Neutrophil (primary cell): ENCODE data around the gene PANK2.
A peak's percentile ranks its signal among the peaks of the same experiment; 100 is the strongest.
"Not testable (repeated sequence)": the region's sequence is repeated elsewhere in the genome, so short reads cannot be mapped to it uniquely, and the experiment has no call there.

ENCODE experiments used
- H3K27ac ChIP-seq: fragments of 200-600 bp; sonication (generic); 2 replicates; pipeline ENCODE4 v1.5.1; 2016; ENCODE audit warnings: mild to moderate bottlenecking, moderate library complexity
- H3K27me3 ChIP-seq: fragments of 200-600 bp; sonication (generic); 2 replicates; pipeline ENCODE4 v1.6.0; 2016; ENCODE audit warnings: mild to moderate bottlenecking
- H3K36me3 ChIP-seq: fragments of 200-600 bp; sonication (generic); 2 replicates; pipeline ENCODE4 v1.5.1; 2017
- H3K4me1 ChIP-seq, 2 experiments: fragments of 200-600 bp in 1 of 2; sonication (generic) in 1 of 2; 1 replicate in 1 of 2; 2 replicates in 1 of 2; pipeline versions ENCODE4 v1.5.1 to v1.6.1; 2013 to 2016; ENCODE audit warnings: low read depth in 1 of 2, low read length in 1 of 2, mild to moderate bottlenecking in 1 of 2, moderate library complexity in 1 of 2; ENCODE audit not compliant: control insufficient read depth in 1 of 2, insufficient read depth in 1 of 2
- H3K4me3 ChIP-seq, 2 experiments: fragments of 200-600 bp in 1 of 2; sonication (generic) in 1 of 2; 1 replicate in 1 of 2; 2 replicates in 1 of 2; pipeline ENCODE4 v1.5.1; 2013 to 2016; ENCODE audit warnings: low read depth in 1 of 2, low read length in 1 of 2, mild to moderate bottlenecking in 1 of 2, moderate library complexity in 1 of 2
- H3K9me3 ChIP-seq: fragments of 200-600 bp; sonication (generic); 2 replicates; pipeline ENCODE4 v1.5.1; 2016
- CTCF ChIP-seq: fragments of 200-600 bp; sonication (generic); IDR thresholded peaks from 2 replicates; pipeline ENCODE4 v1.5.1; 2016; ENCODE audit warnings: antibody characterized with exemption

The PANK2 gene

GRCh38 chr20:3970016-3970415 is 80.8 kb downstream of the PANK2 start:
- no peak for TF ChIP-seq CTCF
- Histone ChIP-seq H3K36me3 (peaks cover 48% of the 10 kb centered on the region), H3K9me3 (no peaks in the 10 kb centered on the region), H3K4me3 (no peak overlapping the region), H3K27ac (peak overlapping the region; percentile 65), H3K4me1 (peaks cover 12% of the 10 kb centered on the region in 2 experiments), H3K27me3 (no peaks in the 10 kb centered on the region)

- no peaks in the 10 kb centered on the region for H3K9me3 ChIP-seq
- H3K4me1 ChIP-seq, result peaks cover 12 to 16% of the 10 kb centered on the region in 2 experiments
- no peak for TF ChIP-seq CTCF
- no peaks in the 10 kb centered on the region for H3K27me3 ChIP-seq
- peaks cover 47% of the 10 kb centered on the region for H3K36me3 ChIP-seq
- no peak overlapping the region for H3K4me3 ChIP-seq
- peak overlapping the region; percentile 65 for H3K27ac ChIP-seq
Observed at GRCh38 chr20:3971145-3971544, 82.0 kb downstream of the PANK2 start.

GRCh38 chr20:3972161-3972560 is 83.0 kb downstream of the PANK2 start:
- no peaks in the 10 kb centered on the region for H3K27me3 ChIP-seq
- TF ChIP-seq CTCF, result no peak
- peaks cover 43% of the 10 kb centered on the region for H3K36me3 ChIP-seq
- H3K27ac ChIP-seq, result no peak overlapping the region
- H3K4me3 ChIP-seq, result no peak overlapping the region
- H3K4me1 ChIP-seq, result peaks cover 8 to 16% of the 10 kb centered on the region in 2 experiments
- no peaks in the 10 kb centered on the region for H3K9me3 ChIP-seq

GRCh38 chr20:3972631-3973030 is 83.4 kb downstream of the PANK2 start:
- peaks cover 8 to 16% of the 10 kb centered on the region in 2 experiments for H3K4me1 ChIP-seq
- not testable (repeated sequence) for H3K27me3 ChIP-seq, H3K9me3 ChIP-seq, H3K27ac ChIP-seq, H3K4me3 ChIP-seq
- peaks cover 38% of the 10 kb centered on the region for H3K36me3 ChIP-seq

GRCh38 chr20:3973705-3974104 is 84.5 kb downstream of the PANK2 start:
- H3K27me3 ChIP-seq, result no peaks in the 10 kb centered on the region
- no peak for TF ChIP-seq CTCF
- H3K27ac ChIP-seq, result no peak overlapping the region
- H3K9me3 ChIP-seq, result no peaks in the 10 kb centered on the region
- no peak overlapping the region for H3K4me3 ChIP-seq
- H3K4me1 ChIP-seq, result peaks cover 8 to 16% of the 10 kb centered on the region in 2 experiments
- H3K36me3 ChIP-seq, result peaks cover 37% of the 10 kb centered on the region

GRCh38 chr20:3976511-3976910 is 87.3 kb downstream of the PANK2 start:
- H3K27ac ChIP-seq, result peak overlapping the region; percentile 18
- TF ChIP-seq CTCF, result no peak
- H3K36me3 ChIP-seq, result peaks cover 42% of the 10 kb centered on the region
- H3K27me3 ChIP-seq, result no peaks in the 10 kb centered on the region
- peaks cover 12 to 15% of the 10 kb centered on the region in 2 experiments for H3K4me1 ChIP-seq
- no peaks in the 10 kb centered on the region for H3K9me3 ChIP-seq
- H3K4me3 ChIP-seq, result no peak overlapping the region
